GM19452 (cell line): ENCODE measurements around the gene CHST15.

ENCODE experiments used
- ATAC-seq: cut with Tn5 transposase; IDR thresholded peaks from one replicate; pipeline ENCODE4 v1.9.1; 2021; ENCODE audit not compliant: unreplicated experiment

Gene CHST15

DNA sequence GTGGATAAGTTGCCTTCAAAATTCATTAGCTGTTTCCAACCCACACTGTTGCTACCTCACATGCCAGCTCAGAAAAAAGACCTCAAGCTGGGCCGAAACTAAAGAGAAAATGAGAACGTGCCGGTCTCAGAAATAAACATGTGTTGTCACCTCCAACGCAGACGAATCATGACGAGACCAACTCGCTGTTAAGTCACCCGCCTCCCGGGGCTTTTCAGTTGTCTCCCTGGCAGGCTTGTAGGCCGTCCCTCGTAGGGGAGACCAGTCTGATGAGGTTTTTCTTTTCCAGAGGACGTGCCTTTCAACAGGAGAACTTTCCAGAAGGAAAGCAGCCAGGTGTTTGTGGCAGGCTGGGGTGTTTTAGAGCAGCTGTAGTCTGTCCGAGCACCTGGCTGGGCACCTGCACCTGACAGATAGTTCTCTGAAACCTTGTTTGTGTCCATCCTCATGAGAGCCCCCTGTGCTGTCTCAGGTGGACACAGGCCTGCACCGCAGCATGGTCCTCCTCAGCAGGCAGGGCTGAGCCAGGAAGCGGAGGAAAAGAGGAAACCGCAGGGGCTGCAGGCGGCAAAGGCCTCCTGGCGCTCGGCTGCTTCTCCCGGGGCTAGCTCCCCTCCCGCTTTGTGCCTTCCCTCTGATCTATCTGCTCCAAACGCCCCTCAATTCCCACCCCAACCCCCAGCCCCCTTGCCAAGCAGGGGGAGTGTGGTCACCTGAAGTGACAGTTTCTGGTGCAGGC is 78.8 kb downstream of the CHST15 start:
- no peak for ATAC-seq

DNA sequence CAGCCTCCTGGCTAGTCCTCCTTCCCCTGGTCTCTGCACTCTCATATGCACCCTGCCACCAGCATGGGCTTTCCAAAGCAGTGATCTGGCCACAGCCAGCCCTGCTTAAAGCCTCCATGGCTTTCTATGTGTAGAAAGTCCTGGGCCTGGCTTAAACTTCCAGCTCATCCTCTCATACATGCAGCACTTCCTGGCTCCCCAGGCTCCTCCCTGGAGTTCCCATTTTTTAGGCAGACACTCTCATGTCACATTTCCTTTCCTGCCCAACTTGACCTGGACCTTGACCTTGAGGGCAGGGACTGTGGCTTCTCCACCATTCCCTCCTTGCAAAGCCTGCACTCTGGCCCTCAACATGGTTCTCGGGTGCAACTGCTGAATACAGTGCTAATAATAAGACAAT is 79.5 kb downstream of the CHST15 start:
- no peak for ATAC-seq

DNA sequence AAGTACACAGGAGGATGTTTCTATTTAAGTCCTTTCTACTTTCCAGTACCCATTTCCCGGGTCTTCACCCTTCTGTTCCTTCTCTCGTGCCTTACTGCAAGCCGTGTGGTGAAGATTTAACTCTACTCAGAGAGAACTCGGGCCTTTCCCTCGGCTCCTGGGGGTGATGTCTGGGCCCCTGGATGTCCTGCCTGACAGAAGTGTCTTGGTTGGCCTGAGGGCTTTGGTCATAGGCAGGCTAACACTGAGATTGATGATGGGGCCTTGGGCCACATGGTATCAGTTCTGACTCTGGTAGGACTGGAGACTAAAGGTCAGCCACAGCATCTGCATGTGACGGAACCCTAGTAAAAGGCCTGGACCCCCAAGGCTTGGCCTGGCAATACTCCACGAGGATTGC is 80.4 kb downstream of the CHST15 start:
- ATAC-seq = no peak

DNA sequence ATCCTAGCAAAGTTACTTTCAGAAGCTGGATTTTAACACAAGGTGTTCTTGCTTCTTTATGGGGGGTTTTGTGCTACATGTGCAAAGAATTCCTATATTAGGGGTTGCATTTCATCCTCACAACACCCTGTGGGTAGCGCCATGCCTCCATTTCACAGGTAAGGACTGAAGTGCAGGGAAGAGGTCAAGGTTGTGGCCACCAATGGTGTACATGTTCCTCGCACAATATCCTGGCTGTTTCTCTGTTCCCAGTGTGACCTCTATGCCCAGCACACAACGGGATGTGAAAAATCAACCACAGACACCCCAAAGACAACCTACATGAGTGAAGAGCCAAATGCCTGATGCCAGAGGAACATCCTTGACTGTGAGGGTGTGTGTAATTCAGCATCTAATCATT is 80.8 kb downstream of the CHST15 start:
- ATAC-seq = no peak

DNA sequence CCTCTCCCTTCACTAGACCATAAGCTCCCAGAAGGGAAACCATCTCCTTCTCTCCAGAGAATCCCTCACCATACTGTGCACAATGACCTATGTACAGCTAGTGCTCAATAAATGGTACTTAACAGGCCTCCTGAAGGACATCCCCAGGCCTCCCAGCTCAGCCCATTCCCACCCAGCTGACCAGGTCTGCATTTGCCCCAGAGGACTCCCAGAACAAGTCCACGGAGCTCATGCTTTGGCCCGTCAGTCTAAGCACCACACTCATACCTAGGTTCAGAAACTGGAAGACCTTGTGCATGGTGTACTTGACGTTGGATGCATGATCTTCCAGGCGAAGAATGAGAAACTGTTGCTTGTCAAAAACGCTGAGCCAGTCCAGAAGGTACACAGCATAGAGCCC is 81.3 kb downstream of the CHST15 start:
- no peak for ATAC-seq

DNA sequence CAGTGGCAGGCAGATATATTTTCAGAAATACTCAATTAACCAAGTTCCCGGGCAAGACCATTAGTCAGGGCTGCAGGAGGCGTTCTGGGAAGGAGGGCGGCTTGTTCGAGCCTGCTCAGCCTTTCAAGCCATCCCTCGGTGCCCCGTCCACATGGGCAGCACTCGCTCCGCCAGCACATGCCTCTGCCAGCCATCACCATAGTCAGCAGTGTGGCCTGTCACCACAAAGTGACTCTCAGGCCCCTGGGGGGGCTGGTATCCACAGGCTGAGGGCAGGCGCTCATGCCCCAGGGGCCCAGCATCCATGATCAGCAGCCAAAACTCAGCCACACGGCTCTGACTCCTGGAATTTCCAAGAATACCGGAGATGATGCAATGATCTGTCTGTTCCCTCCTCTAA is 81.9 kb downstream of the CHST15 start:
- no peak for ATAC-seq

DNA sequence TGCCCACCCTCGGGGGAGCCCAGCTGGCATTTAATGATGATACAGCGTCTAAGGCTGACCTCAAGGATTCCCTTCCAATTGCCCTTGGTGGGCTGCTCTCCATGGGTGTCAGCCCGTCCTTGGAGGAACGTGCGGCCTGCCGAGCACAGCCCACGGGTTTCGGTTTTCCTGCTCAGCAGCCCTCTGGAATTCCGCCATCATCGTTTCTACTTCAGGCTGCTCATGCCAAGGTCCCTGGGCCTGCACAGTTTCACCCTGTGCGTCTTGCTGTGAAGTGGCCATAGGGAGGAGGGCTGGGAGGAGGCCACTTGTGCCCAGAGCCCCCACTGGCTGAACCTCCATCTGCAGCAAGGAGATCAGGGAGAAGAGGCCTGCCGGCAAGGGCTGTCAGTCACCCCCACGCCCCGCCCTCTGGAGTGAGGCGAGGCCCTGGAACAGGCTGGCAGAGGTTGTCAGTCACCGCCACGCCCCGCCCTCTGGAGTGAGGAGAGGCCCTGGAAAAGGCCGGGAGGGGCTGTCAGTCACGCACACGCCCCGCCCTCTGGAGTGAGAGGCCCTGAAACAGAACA is 82.8 kb downstream of the CHST15 start:
- ATAC-seq = no peak

DNA sequence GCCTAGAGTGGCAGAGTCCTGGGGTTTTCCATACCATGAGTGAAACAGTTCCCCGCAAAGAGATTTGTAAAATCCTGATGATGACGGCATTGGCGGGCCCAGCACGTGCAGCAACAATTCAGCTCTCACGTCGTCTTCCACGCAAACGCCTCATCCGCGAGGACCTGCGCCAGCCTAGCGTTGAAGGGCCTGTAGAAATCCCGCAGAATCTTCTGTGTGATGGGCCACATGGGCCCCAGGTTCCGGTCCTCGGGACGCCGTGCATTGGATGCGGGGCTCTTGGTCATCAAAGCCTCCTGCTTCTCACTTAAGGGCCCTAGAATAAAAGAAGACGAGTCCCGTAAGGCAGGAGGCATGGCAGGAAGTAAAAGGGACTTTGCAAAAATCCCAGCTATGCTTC is 83.4 kb downstream of the CHST15 start:
- ATAC-seq = no peak

DNA sequence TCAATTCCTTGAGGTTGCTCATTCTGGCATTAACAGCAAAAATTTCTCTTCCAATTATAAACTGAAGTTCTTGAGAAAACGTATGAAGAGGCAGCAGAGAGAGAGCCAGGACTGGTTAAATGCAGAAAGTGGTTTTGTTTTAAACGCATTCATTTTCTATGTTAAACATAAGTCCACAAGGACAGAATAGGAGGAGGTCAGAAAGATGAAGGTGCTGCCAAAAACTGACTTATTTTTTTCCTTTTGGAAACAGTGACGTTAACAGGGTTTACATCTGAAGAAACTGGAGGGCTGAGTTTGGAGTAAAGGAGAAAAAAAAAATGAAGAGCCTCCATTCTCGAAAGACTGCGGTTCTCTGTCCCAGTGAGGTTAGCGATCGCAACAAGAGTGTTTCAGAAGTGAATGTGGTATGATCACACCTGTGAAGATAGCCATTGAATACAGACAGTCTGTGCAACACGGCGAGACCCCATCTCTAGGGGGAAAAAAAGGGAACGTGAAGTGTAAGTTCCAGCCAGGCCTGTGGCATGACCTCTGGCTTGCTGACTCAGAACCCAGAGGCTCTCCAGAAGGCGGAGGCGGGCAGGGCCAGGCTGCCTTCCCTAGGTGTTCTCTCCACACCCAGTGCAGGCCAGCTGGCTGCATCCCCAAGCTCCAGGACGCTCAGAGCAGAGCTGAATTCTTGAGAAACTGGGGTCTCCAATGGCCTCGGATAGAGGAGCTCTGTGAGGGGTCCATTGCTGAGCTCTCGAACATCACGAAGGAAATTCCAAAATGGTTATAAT is 84.0 kb downstream of the CHST15 start:
- no peak for ATAC-seq

DNA sequence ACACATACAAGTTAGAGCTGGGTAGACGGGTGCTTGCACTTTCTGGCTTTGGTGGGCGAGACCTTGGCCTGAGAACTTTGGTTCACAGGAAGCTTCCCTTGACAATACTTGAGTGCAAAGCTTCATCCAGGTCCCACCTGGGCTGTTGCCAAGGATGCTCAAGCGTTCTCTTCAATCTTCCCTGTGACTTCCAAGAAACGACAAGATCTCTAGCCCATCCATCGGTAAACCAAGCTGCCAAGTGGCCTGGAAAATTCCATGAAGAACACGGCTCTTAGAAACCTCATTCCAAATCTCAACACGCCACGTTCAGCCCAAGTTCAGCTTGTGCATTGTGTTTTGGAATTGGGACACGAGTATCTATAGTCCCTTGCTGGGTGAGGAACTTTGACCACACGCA is 84.7 kb downstream of the CHST15 start:
- ATAC-seq = no peak

DNA sequence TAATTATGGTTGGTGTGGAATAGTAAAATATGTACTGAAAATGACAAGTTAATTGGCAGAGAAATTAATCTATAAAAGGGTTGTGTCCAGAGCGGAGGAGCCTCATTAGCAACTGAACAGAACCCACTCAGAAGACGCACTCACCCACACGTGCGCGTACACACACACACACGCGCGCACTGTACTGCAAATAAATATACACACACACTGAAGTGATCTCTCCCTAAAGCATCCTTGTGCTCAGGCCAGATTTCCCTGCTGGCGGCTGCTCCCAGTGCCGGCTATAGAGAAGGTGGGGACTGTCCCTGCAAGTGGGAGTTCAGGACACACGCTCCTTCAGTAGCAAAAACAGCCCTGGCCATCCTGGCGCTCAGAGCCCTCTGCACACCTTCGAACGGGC is 85.2 kb downstream of the CHST15 start:
- ATAC-seq = no peak

DNA sequence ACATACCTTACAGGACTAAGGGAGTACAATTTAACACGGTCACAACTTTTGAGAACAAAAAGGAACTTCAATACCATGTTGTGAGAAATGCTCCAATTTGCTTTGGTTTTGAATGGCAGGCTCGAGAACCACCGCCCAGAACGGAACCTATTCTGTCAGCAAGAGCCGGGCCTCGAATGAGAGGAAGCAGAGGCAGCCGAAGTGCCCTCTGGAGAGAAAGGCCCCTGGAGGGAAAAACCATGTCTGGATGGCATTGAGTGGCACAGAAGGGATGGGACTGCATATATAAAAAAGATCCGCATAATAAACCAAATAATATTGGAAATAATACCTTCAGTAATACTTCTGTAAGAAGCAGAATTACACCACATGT is 85.6 kb downstream of the CHST15 start:
- no peak for ATAC-seq

DNA sequence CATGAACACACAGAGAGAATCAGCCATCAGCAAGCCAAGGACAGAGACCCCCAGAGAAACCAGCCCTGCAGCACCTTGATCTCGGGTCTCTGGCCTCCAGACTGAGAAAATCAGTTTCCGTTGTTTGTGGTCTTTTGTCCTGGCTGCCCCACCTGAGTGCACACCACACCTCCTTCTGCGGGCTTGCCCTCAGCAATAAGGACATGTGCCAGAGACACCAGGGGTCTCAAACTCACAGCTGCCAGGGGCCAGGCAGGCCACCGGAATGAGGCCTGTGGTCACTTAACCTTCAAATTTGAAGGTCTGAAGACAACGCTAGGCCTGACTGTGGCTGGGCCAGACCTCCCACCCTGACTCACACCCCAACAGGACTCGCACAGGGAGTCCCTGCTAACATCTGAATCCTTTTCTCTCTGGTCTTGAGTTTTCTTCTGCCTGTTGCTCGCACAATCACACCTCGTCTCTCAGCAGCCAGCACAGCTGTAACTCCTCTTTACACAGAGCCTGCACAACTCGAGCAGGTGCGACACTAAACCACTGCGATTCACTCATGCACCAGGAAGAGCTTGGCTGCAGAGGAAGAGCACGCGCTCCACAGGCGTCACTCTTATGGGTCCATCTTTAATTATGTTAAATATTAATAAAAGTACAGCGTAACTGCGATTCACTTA is 86.2 kb downstream of the CHST15 start:
- no peak for ATAC-seq

DNA sequence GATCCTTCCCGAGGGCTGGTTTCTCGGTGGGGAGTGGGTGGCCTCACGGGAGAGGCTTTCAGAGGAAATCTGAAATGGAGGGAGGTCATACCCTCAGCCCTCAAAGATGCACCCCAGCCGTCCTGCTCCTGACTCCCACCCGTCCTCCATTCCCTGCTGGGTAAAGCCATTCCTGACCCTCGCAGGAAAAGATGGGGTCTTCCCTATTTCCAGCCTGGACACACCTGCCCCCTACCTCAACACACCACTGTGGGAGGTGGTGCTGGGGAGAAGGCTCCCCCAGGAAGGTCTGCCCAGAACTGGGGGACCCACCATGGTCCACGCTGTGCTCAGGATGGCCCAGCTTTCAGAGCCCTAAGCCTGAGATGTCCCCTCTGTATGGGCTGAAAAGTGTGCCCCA is 86.9 kb downstream of the CHST15 start:
- ATAC-seq = no peak

DNA sequence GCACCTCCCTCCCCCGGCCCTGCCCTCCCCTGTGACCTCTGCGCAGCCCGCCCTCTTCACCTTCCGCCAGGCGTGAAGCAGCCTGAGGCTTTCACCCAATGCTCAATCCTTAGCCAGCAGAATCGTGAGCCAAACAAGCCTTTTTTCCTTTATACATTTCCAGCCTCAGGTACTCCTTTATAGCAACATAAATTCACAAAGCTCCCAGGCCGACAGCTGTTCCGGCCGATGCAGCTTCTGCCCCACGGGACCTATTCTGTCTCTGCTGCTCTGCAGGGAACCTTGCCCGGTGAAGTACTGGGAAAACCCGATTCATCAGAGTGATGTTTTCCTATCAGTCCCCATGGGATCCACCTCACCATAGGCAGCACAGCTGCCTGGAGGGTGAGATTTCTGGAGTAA is 87.4 kb downstream of the CHST15 start:
- no peak for ATAC-seq

DNA sequence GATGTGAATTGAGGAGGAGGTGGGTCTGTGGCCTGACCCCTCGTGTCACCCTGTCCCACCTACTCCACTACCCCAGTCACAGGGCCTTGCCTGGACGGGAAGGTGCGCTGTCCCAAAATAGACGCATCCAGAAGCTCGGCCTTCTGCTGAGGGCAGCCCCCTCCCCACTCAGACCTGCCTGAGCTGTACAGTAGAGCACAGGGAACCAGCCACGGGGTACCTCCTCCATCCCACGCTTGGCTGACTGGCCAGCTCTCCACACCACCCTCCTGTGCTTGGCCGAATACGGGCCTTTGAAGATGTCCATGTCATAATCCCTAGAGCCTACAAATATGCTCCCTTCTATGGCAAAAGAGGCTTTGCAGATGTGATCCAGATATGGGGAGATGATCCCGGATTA is 88.3 kb downstream of the CHST15 start:
- no peak for ATAC-seq

DNA sequence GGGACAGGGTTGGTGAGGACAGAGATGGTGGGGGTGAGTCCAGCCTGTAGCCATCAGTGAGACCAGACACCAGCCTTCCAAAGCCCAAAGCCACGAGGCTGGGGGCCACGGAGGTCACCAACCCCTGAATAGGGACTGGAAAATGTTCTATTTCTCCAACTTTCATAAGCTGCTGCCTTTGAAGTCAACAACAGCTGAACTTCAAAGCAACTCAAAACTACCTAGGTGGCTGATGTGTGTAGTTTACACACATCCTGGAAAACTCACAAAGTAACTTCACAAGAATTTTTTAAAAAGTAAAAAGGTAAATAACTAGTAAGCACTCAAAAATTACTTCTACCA is 88.8 kb downstream of the CHST15 start:
- ATAC-seq = no peak

DNA sequence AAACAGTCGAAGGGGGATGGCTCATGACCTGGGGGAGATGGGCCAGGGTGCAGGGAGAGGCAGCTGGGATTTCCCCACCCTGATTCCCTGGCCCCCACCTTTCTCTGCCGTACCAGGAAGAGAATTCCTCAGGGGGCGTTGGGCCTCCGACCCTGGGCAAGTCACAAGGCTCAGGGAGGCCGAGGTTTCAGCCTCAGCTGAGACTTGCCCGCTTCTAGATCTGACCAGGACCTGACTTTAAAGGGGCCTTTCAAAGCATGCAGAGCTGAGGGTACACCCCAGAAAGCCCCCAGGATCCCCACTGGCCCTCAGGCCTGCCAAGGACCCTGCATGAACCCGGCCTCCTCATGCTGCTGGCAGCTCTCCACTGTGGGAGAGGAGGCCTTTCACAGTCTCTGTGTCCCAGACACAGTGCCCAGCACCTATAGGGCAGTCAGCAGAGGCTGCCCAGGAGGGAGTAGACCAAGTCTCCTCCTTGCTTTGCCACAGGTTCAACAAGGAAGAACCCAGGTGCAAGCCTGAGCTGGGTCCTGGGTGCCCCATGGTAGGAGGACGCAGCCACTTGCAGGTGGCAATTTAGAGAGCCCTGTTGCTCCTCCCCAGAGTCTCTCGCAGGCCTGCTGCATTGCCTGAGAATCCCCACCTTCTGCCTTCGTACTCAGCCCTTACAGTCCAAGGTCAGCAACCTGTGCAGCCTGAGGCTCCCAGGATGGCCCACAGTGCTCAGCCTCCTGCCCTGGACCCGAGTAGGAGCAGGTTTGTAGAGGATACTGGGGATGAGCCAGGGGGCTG is 89.3 kb downstream of the CHST15 start:
- no peak for ATAC-seq

DNA sequence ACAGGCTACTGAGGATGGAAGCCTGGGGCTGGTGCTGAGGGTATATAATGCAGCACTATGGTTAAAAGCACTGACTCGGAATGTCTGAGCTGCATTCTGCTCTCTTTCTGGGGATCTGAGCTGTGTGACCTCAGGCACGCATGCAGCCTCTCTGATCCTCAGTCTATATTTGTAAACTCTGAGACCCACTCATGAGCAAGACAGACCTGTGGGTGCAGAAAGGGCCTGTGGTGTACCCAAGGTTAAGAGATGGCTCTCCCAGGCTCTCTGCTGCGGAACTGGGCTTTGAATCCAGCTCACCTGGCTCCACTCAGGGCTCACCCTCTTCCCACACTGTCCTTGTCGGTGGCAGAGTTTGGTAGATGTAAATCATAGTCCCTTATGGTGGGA is 89.9 kb downstream of the CHST15 start:
- no peak for ATAC-seq

DNA sequence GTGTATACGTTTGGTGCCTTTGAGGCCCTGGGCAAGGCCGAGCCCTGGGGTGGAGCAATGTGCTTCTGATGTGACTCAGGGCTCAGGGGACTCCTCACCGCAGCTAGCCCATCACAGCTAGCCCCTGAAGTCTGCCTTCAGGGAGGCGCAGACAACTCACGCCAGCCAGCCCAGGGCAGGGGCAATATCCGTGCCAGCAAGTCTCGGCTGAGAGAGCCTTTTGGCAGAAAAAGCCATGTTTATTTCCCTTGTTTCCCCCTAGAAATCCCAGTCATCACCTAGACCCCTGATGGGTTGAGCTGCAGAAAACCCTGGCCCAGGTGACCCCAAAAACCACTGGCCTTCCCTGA is 90.4 kb downstream of the CHST15 start:
- no peak for ATAC-seq

DNA sequence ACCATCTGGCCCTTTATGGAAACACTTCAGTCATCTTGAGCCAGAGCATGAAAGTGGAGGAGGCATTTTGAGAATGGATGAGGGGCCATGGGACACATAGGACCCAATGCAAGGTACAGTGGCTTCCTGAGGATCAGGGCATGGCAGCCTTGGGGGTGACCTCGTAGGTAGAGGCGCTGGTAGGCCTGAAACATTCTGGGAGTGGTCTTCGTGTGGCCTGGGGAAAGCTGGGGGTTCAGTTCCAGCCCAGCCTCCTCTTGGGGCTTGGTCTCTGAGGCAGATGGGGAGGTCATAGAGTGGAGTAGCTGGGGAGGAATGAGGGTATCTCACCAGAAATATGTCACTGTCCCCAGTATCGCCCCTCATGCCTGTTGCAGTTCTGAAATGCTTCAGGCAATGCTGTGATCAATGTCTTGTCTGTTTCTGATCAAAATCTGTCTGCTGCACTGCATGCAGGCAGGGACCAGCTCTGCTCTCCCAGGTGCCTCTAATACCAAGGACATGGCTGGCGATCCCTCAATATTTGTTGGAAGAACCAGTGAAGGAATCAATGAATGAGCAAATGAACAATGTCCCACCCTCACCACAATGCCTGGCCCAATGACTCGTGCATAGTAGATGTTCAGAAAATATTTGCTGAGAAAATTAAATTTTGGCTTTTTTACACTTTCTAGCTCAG is 90.9 kb downstream of the CHST15 start:
- ATAC-seq = no peak
